Testis (tissue), 2 donors: ENCODE data around the gene NNAT.

ENCODE experiments used
- POLR2A ChIP-seq: fragments of 450-650 bp; IDR thresholded peaks from one replicate; pipeline ENCODE4 v1.6.1; 2017; ENCODE audit warnings: antibody characterized with exemption, mild to moderate bottlenecking, moderate library complexity
- TF ChIP-seq, protein P1 (sequence below), 3 experiments: fragments of 450-650 bp in 2 of 3; fragments of 200-600 bp in 1 of 3; sonication (generic) in 1 of 3; IDR thresholded peaks; one replicate each; pipeline ENCODE4 v1.5.1; 2016 to 2019; ENCODE audit warnings: antibody characterized with exemption in 3 of 3, mild to moderate bottlenecking in 2 of 3, moderate library complexity in 1 of 3

DNA sequence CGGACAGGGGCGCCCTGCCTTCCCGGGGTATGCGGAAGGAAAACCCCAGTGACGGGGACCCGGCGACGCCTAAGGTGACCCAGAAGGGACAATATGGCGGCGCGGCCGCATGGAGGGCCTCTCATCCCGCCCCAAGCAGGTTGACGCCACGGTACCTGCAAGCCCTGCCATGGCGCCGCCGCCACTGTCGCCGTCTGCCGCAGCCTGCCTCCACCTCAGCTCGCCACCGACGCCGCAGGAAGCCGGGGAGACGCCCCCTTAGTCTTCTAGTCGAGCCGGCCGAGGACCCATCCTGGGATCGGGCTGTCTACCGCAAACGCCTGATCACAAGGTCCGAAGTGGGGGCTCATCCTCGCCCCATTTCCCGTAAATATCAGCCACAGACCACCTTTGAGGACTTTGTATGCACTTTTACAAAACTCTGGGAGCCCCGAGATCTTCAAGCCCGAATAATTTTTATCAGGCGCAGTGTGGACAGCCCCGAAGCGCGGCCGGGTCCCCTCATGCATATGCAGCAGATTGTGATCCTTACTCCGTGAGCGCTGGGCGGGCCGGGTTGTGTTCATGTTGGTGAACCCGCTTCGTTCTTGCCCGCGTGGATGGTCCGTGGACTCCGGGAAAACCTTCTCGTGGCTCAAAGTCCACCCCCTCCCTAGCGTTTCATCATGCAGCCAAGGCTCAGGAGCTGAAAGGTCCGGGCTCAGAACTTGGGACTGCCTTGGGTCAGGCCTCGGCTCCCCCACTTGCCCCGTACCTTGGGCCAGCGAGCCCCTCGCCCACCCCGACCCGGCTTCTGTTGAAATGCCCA, 6.8 kb downstream of the NNAT start, which contains the start of gene BLCAP:
- TF ChIP-seq POLR2A, result no peak
- TF ChIP-seq, protein P1, sequence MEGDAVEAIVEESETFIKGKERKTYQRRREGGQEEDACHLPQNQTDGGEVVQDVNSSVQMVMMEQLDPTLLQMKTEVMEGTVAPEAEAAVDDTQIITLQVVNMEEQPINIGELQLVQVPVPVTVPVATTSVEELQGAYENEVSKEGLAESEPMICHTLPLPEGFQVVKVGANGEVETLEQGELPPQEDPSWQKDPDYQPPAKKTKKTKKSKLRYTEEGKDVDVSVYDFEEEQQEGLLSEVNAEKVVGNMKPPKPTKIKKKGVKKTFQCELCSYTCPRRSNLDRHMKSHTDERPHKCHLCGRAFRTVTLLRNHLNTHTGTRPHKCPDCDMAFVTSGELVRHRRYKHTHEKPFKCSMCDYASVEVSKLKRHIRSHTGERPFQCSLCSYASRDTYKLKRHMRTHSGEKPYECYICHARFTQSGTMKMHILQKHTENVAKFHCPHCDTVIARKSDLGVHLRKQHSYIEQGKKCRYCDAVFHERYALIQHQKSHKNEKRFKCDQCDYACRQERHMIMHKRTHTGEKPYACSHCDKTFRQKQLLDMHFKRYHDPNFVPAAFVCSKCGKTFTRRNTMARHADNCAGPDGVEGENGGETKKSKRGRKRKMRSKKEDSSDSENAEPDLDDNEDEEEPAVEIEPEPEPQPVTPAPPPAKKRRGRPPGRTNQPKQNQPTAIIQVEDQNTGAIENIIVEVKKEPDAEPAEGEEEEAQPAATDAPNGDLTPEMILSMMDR (IDR thresholded peaks at IDR 0.05), result peak in 1 of 3 experiments; percentile 2
